ENCODE measurements around the gene BANK1. TPM values are rescaled to one million over a fixed set of nuclear protein-coding genes. Genes with fewer than 3 reads are reported as not detected.

The BANK1 gene
- total and polyA plus RNA-seq, 2 of the 8 experiments (the other 6 are each of a cell fraction or from before 2014, with no cell fraction given), result 0.59 to 0.93 TPM

GRCh38 chr4:101780284-101780683 is 10.2 kb upstream of the BANK1 start:
- Histone ChIP-seq H3K27me3 (replicated peaks in 1 of 4; ENCODE audit: control insufficient read depth in 3 of 4, extremely low read depth in 1 of 4, insufficient read depth in 3 of 4, low read length in 3 of 4) (no peaks in the 10 kb centered on the region), H4K5ac (ENCODE audit: insufficient read length, low read depth, low read length) (no peak overlapping the region), H3K18ac (ENCODE audit: extremely low read depth, low read length) (no peak overlapping the region), H3K14ac (ENCODE audit: insufficient read length) (no peak overlapping the region), H3K56ac (replicated peaks; ENCODE audit: insufficient read length, low read depth, low read length) (no peak overlapping the region), H2BK120ac (replicated peaks; ENCODE audit: low read depth, low read length) (no peak overlapping the region), H3K23ac (ENCODE audit: insufficient read length) (no peak overlapping the region), H2AK5ac (ENCODE audit: low read depth, low read length) (no peak overlapping the region), H2BK20ac (ENCODE audit: low read length) (no peak overlapping the region), H4K8ac (ENCODE audit: extremely low read depth, insufficient read depth, low read length) (no peak overlapping the region), H3K79me1 (ENCODE audit: low read depth, low read length) (no peaks in the 10 kb centered on the region), H3K4me2 (ENCODE audit: insufficient read depth in 1 of 2, low read depth in 2 of 2, low read length in 2 of 2) (no peak overlapping the region), H2AFZ (ENCODE audit: low read length) (no peak overlapping the region), H2BK15ac (ENCODE audit: low read length) (no peak overlapping the region), H3K9ac (replicated peaks in 1 of 4; ENCODE audit: extremely low read depth in 1 of 4, low read depth in 3 of 4, low read length in 3 of 4) (no peak overlapping the region), H2BK5ac (ENCODE audit: low read depth, low read length) (no peak overlapping the region), H2BK12ac (ENCODE audit: low read depth, low read length) (no peak overlapping the region), H3K79me2 (ENCODE audit: control insufficient read depth in 1 of 2, insufficient read depth in 2 of 2, low read length in 2 of 2) (no peaks in the 10 kb centered on the region), H3K9me3 (ENCODE audit: insufficient read depth in 2 of 2, low read depth in 1 of 2, low read length in 1 of 2) (no peaks in the 10 kb centered on the region), H3K4me3 (ENCODE audit: extremely low read depth in 1 of 4, insufficient read depth in 2 of 4, low read depth in 3 of 4, low read length in 4 of 4) (no peak overlapping the region), H3K27ac (ENCODE audit: low read depth, low read length) (no peak overlapping the region), H3K4ac (replicated peaks; ENCODE audit: insufficient read length, low read depth, low read length) (no peak overlapping the region), H4K20me1 (replicated peaks in 1 of 2; ENCODE audit: control insufficient read depth in 1 of 2, insufficient read depth in 2 of 2, low read length in 2 of 2) (no peaks in the 10 kb centered on the region), H3K4me1 (replicated peaks in 1 of 4; ENCODE audit: control insufficient read depth in 3 of 4, insufficient read depth in 4 of 4, low read length in 3 of 4) (peaks cover 0 to 4% (median 0%) of the 10 kb centered on the region in 4 experiments; a peak in 2 of 7 replicates), H3K36me3 (ENCODE audit: control insufficient read depth in 2 of 4, insufficient read depth in 4 of 4, low read length in 3 of 4) (no peaks in the 10 kb centered on the region), H3K23me2 (ENCODE audit: low read depth, low read length) (no peaks in the 10 kb centered on the region), H4K91ac (replicated peaks; ENCODE audit: insufficient read length, low read length) (no peak overlapping the region)
- CTCF ChIA-PET (ENCODE audit: partially characterized antibody), result no interaction called here
- FAIRE-seq, result no peak
- WGBS, 2 experiments (ENCODE audit: extremely low coverage in 1 of 2, insufficient coverage in 1 of 2, insufficient read length in 1 of 2, insufficient replicate concordance in 2 of 2, low coverage in 1 of 2, low lambda C conversion rate in 2 of 2, missing lambda C conversion rate in 1 of 2), result 91% methylated on average over 5 of the region's 5 CpGs; no CpG with 5 or more reads in 1 of the 2 experiments
- POLR2A ChIA-PET (ENCODE audit: partially characterized antibody), result no interaction called here
- DNase-seq (ENCODE audit: low read depth in 1 of 2, low spot score in 2 of 2), result no peak
- TF ChIP-seq POLR2A (IDR thresholded peaks at IDR 0.05; ENCODE audit: control extremely low read depth in 1 of 2, low read depth in 2 of 2, low read length in 2 of 2) (no peak), POLR2AphosphoS5 (IDR thresholded peaks at IDR 0.05; ENCODE audit: low read depth, low read length) (no peak), SP2 (IDR thresholded peaks at IDR 0.05; ENCODE audit: low read length) (no peak), TAF7 (optimal IDR thresholded peaks at IDR 0.05; ENCODE audit: borderline replicate concordance, low read depth, low read length) (no peak), BCL11A (IDR thresholded peaks at IDR 0.05; ENCODE audit: low read depth in 2 of 2, low read length in 2 of 2) (no peak), USF2 (IDR thresholded peaks at IDR 0.05; ENCODE audit: low read length) (no peak), ASH2L (IDR thresholded peaks at IDR 0.05; ENCODE audit: low read length) (no peak), CTBP2 (IDR thresholded peaks at IDR 0.05; ENCODE audit: borderline replicate concordance, insufficient read depth, insufficient read length, low read length) (no peak), SRF (IDR thresholded peaks at IDR 0.05; ENCODE audit: low read depth, low read length) (no peak), RAD21 (IDR thresholded peaks at IDR 0.05 in 1 of 2, conservative IDR thresholded peaks at IDR 0.05 in 1 of 2; ENCODE audit: low read depth in 2 of 2, low read length in 2 of 2) (no peak)
- TF ChIP-seq, protein P1, sequence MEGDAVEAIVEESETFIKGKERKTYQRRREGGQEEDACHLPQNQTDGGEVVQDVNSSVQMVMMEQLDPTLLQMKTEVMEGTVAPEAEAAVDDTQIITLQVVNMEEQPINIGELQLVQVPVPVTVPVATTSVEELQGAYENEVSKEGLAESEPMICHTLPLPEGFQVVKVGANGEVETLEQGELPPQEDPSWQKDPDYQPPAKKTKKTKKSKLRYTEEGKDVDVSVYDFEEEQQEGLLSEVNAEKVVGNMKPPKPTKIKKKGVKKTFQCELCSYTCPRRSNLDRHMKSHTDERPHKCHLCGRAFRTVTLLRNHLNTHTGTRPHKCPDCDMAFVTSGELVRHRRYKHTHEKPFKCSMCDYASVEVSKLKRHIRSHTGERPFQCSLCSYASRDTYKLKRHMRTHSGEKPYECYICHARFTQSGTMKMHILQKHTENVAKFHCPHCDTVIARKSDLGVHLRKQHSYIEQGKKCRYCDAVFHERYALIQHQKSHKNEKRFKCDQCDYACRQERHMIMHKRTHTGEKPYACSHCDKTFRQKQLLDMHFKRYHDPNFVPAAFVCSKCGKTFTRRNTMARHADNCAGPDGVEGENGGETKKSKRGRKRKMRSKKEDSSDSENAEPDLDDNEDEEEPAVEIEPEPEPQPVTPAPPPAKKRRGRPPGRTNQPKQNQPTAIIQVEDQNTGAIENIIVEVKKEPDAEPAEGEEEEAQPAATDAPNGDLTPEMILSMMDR (IDR thresholded peaks at IDR 0.05; ENCODE audit: control extremely low read depth in 1 of 3, insufficient read depth in 1 of 3, low read depth in 1 of 3, low read length in 3 of 3), result no peak
